Measurements from ENCODE around the gene TRAF3IP3.

The TRAF3IP3 gene

GRCh38 chr1:209755926-209756614 is at the start of gene TRAF3IP3:
Gene TRAF3IP3 (plus strand): TSS chr1:209756053. CDS start chr1:209760040, 3,987 bp downstream.
- DNase-seq (ENCODE audit: low read depth), result peak; percentile 93
- peak within 1 kb of the TSS; percentile 67 for H3K4me3 ChIP-seq (ENCODE audit: low read depth, low read length)
- no peak for TF ChIP-seq CTCF (IDR thresholded peaks at IDR 0.05; ENCODE audit: insufficient read depth, low read depth, low read length, missing control alignments)

- no peak for TF ChIP-seq CTCF (IDR thresholded peaks at IDR 0.05; ENCODE audit: insufficient read depth, low read depth, low read length, missing control alignments)
- no peak for DNase-seq (ENCODE audit: low read depth)
- H3K4me3 ChIP-seq (ENCODE audit: low read depth, low read length), result no peak overlapping the region
Measured at GRCh38 chr1:209706622-209707021, 49.2 kb upstream of the TRAF3IP3 start.

GRCh38 chr1:209707308-209707707 is 48.5 kb upstream of the TRAF3IP3 start:
- H3K4me3 ChIP-seq (ENCODE audit: low read depth, low read length), result no peak overlapping the region
- TF ChIP-seq CTCF (IDR thresholded peaks at IDR 0.05; ENCODE audit: insufficient read depth, low read depth, low read length, missing control alignments), result no peak
- no peak for DNase-seq (ENCODE audit: low read depth)

GRCh38 chr1:209708297-209708696 is 47.6 kb upstream of the TRAF3IP3 start:
- H3K4me3 ChIP-seq (ENCODE audit: low read depth, low read length), result no peak overlapping the region
- DNase-seq (ENCODE audit: low read depth), result no peak
- TF ChIP-seq CTCF (IDR thresholded peaks at IDR 0.05; ENCODE audit: insufficient read depth, low read depth, low read length, missing control alignments), result no peak

- peak; percentile 23 for DNase-seq (ENCODE audit: low read depth)
- TF ChIP-seq CTCF (IDR thresholded peaks at IDR 0.05; ENCODE audit: insufficient read depth, low read depth, low read length, missing control alignments), result no peak
- H3K4me3 ChIP-seq (ENCODE audit: low read depth, low read length), result no peak overlapping the region
Measured at GRCh38 chr1:209710093-209710492, 45.8 kb upstream of the TRAF3IP3 start.

- no peak overlapping the region for H3K4me3 ChIP-seq (ENCODE audit: low read depth, low read length)
- no peak for DNase-seq (ENCODE audit: low read depth)
- TF ChIP-seq CTCF (IDR thresholded peaks at IDR 0.05; ENCODE audit: insufficient read depth, low read depth, low read length, missing control alignments), result no peak
Measured at GRCh38 chr1:209710847-209711246, 45.0 kb upstream of the TRAF3IP3 start.

- no peak for TF ChIP-seq CTCF (IDR thresholded peaks at IDR 0.05; ENCODE audit: insufficient read depth, low read depth, low read length, missing control alignments)
- H3K4me3 ChIP-seq (ENCODE audit: low read depth, low read length), result no peak overlapping the region
- DNase-seq (ENCODE audit: low read depth), result no peak
Measured at GRCh38 chr1:209714338-209714737, 41.5 kb upstream of the TRAF3IP3 start.
